T1000 (cell line): ENCODE data around the gene ATXN10.

Source experiments
- DNase-seq: peaks from one replicate; lab custom pipeline; 2025; ENCODE audit warnings: mixed read lengths; lab: John Stamatoyannopoulos, UW

ATXN10 gene

DNA sequence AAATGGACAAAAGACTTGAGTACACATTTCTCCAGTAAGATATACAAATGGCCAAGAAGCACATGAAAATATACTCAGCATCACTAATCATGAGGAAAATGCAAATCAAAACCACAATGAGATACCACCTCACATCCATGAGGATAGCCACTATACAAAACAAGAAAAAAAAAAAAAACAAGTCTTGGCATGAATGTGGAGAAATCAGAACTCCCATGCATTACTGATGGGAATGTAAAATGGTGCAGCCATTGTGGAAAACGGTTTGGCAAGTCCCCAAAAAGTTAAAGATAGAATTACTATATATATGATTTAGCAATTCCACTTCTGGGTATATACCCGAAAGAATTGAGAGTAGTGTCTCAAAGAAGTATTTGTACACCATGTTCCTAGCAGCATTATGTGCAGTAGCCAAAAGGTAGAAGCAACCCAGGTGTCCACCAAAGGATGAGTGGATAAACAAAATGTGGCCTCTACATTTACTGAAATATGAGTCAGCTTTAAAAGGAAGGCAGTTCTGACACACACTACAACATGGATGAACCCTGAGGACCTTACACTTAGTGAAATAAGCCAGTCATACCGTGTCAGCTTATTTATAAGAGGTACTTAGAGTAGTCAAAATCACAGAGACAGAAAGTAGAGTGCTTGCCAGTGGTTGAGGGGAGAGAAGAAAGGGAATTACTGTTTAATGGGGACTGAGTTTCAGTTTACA is 159.1 kb downstream of the ATXN10 start:
- no peak for DNase-seq

DNA sequence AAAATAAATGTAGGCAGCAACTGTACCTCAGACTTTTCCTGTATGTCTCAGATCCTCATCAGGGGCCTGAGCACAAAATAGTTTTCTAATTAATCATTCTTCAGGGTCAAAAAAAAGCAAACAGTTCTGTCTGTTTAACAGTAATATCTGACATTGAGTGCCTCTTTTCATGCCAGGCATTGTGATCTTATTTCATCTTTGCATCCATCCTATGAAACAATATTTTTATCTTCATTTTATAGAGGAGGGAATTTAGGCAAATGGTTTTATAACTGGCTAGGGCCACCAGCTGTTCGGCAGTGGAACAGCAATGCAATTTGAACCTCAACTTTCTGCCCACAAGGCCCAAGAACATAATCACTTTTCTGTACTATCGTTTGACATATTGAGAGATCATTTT is 159.8 kb downstream of the ATXN10 start:
- DNase-seq = no peak

DNA sequence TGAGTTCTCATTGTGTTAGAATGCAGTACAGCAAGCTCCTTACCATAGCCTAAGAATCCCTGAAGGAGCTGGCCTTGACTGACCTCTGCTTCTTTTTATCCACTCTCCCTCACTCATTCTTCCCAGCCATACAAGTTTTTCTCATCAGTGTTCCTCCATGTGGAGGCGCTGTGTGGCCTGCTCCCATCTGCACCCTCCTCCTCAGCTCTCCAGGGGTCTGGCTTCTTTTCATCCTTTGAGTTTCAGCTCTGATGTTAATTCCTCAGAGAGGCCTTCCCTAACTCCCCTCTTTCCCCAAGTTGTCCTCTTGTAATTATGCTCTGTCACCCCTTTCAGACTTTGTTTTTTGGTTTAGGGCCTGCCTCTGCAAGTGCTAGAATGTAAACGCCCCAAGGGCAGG is 160.5 kb downstream of the ATXN10 start:
- no peak for DNase-seq

DNA sequence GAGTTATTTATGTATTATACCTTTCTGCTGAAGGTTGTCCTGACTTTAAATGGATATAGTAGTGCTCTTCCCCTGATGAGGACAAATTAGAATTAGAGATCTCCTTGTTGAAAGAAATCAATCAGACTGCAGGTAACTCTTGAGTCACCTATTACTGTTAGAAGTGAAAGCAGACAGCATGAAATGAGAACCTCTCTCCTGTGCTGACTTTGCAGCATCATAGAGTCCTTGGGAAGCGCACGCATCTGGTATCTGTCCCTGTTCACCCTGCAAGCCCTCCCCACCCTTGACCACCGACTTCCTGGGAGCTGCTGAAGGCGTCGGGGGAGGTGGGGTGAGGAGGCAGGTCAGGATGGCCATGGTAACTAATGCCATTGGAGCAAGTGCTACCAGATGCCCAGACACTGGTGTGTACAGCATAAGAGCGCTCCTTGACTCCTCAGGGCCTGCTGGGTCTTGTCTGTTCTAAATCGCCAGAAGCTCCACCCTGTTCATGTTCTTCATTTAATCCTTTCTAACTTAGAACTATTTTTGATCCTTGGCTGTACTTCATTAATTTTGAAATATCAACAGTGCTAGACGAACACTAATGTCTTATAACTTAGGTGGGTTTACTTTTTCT is 161.4 kb downstream of the ATXN10 start:
- no peak for DNase-seq

DNA sequence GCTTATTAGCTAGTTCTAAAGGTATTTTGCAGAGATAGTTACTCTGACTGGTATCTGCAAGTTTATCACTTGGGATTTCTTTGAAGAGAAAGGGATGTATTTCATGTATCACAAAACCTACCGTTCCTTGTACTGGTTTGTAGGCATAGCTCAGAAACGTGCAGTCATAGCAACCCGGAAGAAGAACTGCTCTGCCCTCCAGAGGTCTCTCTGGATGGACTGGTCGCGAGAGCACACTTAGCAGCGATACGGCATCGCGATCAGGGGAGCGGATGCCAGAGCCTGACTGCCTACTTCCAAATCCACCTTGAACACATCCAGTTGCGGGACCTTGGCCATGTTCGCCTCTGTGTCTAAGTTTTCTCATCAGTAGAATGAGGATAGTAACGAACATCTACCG is 162.0 kb downstream of the ATXN10 start:
- DNase-seq = no peak

DNA sequence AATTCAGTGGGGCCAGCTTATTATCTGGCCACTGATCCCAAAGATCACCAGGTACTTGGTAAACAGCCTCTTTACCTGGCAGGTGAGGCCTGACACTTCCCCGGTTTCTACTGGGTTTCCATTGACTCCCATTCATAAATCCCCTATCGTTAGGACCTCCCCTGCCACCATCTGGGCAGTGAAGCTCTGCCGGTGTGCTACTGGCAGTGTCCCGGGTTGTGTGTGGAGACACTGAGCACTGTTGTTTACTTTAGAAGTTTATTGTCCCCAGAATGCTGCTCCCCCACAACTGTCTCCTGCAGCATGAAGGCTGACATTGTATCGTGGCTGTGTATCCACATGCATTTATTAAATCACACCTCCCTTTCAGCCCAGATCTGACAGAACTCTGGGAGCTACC is 162.6 kb downstream of the ATXN10 start:
- no peak for DNase-seq

DNA sequence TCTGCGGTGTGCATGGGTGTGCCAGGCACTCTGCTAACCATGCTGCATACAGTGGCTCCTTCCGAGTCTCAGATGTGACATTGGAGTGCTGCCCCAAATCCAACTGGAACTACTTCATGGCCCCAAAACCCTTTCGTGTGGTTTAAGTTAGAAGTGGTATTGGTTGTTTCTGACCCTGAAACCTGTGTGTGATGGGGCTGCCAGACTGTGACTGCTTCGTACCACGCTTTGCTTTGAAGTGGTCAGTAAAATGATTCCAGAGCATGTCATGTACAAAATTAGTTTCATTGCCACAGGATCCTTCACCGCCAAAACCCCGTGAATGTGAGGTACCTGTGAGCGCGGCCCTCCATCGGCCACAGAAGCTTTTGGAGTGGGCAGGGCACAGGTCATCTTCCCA is 163.2 kb downstream of the ATXN10 start:
- no peak for DNase-seq

DNA sequence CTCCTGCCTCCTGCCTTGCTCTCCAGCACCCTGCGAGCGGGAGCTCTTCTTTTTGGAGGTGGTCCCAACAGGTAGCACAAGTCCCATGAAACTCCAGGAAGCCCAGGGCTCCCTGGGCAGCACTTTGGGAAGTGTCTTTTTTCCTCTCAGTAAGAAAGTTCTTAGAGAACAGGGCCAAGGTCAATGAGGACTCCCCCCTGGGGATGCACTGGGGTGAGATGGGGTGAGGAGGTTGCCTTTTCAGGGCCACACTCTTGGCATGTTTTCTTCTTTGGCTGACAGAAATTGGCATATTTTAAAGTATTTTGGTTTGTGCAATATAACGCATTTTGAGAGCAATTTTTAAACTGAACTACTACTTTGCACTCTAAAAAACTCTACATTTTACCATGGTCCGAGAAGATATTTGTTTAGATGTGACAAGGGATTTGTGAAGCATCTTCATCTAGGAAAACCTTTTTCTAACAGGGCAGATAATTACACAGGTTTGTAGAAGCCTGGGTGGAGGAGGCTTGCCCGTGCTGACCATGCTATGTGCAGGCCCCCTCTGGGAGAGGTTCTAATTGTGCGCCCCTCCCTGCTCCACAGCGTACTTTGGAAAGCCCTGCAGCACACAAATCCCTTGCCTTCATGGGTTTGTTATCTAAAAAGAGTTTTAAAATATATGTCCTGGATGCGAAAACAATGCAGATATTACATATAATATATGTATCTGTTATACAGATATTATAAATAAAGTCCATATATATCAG is 165.0 kb downstream of the ATXN10 start:
- DNase-seq = no peak

DNA sequence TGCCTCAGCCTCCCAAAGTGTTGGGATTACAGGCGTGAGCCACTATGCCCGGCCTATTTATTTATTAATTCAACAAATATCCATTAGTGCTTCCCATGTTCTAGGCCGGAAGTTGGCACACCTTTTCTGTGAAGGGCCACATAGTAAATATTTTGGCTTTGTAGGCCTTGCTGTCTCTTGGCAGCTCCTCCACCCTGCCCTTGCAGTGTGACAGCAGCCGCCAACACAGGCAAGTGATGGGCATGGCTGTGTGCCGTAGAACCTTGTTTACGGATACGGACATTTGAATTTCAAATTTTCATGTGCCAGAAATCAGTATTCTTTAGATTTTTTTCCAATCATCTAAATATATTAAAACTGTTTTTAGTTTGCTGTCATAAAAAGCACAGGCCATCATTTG is 165.9 kb downstream of the ATXN10 start:
- no peak for DNase-seq

DNA sequence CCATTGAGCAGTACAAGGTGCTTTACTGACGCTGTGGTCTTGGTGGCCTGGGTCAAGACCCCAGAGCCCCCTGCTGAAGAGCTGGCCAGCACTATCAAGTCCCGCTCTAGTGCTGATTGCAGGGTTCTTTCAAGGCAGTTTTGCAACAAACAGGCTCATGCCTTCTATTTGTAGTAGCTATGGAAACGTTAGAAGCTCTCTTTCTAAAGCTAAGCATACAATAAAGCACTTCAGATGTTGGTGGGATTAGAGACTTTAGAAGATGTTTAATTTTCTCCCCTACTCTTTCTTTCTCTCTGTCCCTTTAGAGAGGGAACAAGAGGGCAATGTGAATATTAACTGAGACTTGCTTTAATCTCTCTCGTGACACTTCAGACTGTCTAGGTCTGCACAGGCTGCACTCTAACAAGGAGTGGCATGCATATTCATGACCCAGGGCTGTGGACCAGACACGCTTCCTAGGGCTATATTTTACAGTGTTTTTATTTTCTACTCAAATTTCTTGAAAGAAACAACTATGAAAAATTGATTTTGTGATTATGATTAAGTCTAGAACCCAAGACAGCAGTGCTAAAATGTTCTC is 166.8 kb downstream of the ATXN10 start:
- no peak for DNase-seq

DNA sequence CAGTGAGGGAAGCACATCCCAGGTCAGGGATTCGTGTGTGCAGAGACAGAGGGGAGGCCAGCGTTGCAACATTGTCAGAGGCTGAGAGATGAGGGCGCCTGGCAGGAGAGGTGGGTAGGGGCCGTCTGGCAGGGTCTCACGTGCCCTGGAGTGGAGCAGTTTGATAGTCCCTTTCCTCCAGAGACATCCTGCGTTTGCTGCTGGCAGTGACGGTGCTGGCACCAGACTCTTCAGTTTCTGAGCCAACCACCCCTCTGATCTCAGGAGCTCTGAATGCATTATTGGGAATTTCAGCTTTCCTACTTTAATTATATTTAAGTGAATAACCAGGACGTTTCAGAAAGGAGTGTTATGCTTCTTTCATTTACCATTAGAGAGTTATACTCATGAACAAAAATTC is 168.8 kb downstream of the ATXN10 start:
- no peak for DNase-seq

DNA sequence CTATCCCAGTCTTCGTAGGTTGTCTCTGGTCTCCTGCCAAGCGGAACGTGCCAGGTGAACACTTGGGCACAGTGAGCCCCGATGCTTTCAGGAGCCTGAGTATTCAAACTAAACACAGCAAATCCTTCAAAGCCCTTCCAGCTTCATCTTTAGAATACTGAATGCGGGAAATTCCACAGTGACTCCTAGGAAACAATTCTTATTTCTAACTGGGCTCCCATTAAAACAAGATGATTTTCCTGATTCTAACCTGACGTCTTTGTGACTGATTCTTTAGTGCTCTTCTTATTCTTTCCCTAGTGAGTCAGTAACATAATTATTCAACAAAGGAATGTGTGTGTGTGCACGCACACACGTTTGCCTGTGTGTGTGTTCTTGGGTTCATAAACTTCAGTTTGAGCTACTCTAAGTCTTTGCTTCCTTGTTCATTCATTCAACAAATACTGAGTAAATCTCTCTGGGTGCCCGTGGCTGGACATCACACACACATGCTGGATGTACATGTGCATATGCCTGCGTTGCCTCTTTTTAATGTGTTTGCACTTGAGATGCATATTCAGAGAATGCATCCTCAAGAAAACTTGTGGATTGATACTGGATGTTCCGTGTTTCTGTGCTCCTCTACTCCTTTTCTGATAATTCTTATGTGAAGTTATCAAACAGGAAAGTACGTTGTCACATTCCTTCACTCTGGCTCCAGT is 170.8 kb downstream of the ATXN10 start:
- no peak for DNase-seq

DNA sequence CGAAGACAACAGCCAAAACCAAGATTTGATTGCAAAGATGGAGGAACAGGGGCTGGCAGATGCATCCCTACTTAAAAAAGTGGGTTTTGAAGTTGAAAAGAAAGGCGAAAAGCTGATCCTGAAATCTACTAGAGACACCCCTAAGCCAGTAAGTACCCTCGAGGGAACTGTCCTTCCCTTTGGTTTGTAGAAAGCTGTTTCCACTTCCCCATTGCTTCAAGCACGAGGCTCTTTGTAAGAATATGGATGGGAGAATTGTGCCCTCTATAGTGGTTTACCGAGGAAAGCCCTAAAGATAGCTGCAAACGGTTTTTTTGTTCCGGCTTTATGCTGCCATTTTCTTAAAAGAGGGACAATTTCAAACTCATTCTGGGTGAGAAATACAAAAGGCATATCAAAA is 171.4 kb downstream of the ATXN10 start:
- no peak for DNase-seq

DNA sequence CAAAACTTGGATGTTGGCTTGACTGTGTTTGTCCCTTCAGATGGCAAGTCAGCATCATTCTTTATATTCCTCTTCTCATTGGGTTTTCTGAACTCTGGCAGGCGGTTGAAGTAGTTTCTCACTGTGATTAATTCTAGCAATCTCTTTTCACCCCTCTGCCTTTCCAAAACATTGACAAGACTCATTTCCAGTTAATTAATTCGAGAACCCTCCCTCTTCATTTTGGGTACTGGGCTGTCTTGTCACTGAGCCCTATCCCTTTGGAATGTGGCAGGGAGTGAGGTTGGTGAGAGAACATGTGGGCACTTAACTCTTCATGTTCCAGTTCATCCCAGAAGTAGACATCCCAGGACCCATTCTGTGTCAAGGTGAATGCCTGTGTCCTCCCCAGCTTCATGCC is 172.4 kb downstream of the ATXN10 start:
- no peak for DNase-seq

DNA sequence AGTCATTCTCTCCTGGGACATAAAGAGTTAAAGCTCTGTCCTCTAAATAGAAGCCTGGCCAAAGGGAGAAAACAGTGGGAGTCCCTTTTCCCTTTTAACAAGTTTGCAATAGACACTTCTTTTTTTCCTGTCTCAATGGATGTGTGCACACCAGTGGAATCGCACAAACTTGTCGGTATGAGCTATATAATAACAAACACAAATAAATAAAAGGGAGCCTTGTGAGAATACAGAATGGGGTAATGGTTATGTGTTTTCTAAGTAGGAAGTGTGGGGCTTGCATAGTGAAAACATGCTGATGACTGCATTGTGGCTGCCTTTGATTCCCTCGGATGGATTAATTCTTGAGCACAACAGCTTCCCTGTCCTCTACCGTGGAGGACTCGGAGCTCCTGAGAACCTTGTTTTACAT is 173.4 kb downstream of the ATXN10 start:
- DNase-seq = no peak

DNA sequence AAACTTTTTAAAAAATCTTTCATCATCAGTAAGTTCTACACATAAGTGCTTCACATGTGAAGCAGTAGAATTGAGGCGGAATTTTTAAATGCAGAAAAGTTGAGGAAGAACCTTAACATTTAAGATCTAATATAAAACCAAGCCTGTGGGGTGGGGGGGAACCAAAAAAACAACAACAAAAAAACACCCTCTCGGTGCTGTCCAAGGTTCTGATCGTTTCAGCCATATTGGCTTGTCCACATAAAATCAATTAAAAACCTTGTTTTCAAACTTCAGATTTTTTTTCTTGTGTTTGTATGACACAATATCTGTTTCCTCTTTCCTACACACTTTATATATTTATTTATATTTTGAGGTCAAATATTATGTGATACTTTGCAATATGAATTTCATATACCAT is 175.3 kb downstream of the ATXN10 start:
- no peak for DNase-seq

DNA sequence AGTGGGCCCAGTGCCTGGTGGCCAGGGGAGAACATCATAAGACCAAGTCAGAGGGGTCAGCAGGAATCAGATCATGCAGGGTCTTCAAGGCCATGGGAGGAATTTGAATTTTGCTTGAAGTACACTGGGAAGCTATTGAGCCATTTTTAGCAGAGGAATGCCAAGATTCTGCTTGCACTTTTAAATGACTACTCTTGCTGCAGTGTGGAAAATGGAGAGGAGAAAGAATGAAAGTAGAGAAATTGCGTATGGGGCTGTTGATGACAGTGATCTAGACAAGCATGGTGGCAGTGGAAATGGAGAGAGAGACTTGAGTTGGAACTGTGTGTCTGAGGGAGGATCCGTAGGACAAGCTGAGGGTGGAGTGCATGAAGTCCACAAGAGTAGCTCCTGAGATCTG is 177.3 kb downstream of the ATXN10 start:
- no peak for DNase-seq

DNA sequence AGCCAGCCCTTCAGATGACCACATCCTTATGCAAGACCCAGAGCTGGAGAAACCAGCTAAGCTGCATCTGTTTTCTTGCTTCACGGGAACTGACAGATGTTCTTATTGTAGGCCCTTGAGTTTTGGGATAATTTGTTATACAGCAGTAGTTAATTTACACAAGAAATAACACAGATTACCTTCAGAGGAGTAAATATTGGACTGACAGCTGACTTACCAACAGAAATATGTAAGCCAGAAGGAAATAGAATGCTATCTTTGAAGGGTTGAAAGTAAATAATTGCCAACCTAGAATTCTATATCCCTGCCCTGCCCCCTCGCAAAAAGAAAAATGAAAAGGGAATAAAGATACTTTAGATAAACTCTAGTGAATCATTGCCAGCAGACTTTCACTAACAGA is 181.2 kb downstream of the ATXN10 start:
- DNase-seq = no peak

DNA sequence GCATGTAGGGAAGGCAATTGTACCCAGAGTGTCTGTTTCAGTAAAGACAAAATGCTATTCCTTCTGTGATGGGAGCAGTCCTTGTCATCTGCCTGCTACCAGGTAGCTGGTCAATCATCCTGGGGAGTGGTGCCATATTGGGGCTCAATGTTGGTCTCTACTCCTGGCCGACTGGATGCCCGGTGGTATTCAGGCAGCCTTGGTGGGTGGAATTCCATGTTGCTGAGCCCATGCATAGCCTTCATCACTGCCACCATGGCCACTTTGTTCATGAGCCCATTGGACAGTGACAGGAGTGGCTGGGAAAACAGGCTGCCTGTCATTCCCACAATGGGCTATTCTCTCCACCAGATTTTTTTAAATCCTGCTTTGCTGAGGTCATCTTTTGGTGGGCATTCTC is 184.3 kb downstream of the ATXN10 start:
- no peak for DNase-seq

DNA sequence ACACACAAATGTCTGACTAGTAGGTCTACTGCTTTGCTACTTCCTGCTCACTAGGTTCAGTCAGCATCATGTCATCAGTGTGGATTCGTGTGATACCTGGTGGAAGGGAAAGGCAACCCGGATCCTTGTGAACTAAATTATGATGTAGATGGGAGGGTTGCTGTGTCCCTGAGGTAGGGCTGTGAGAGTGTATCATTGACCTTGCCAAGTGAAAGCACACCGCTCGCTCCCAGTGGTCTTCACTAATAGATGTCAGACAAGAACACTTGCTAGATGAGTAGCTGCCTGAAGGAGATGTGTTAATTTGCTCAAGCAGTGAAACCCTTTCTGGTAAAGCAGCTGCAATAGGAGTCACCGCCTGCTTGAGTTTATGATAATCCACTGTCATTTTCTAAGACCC is 185.9 kb downstream of the ATXN10 start:
- DNase-seq = no peak

DNA sequence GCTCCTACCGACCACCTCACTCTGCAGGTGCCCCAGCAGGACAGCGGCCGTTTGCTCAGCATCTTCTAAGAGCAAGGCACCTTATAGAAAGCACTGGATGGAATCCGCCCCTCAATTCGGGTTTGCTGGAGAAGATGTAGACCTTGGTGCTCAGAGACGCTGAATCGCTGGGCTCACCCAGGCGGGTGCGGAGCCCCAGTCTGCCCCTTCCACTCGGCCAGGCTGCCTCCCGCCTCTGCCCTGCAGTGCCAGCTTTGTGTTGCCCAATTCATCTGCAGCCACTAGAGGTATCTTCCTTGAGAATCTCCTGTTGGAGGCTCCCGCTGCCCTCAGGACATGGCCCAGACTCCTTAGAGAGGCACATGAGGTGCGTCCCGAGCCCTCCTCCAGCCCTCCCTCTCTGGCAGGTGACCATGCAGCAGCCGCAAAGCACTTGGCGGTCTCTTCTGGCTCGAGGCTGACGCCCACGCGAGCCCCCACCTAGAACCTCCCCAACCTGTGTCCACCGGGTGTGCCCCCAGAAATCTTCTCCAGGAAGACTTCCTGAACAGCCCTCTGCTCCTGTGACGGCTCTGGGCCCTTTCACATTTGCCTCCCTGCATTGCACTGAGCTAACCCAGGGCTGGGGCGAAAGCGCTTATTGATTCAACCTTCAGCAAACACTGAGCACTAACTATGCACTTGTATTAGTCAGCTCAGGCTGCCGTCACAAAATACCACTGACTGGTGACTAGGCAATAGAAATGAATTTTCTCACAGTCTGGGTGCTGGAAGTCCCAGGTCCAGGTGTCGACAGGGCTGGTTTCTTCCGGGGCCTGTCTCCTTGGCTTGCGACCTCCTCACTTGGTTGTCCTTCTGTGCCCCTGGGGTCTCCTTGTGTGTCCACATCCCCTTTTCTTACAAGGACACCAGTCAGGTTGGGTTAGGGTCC is 187.9 kb downstream of the ATXN10 start:
- no peak for DNase-seq
